ENCODE measurements around the gene ACADM.

DNA sequence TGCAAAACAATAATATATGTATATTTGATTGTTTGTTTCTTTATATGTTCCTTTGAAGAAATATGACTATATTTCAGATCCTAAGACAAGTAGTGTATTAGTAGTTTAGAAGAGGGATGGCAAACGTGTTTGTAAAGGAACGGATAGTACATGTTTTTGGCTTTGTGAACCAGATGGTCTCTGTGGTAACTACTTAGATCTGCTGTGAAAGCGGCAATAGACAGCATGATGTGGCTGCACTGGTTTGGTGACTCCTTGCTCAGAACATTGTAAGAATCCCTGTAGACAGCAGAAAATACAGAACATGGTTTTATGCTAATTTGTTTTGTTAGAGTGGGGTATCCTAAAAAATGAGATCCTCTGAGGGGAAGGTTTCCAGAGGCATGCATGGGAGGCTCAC is 3.1 kb downstream of the ACADM start:
- no peak for TF ChIP-seq POLR2A (IDR thresholded peaks at IDR 0.05)
- no peak for TF ChIP-seq POLR2AphosphoS5 (IDR thresholded peaks at IDR 0.05)
- TF ChIP-seq, protein P1, sequence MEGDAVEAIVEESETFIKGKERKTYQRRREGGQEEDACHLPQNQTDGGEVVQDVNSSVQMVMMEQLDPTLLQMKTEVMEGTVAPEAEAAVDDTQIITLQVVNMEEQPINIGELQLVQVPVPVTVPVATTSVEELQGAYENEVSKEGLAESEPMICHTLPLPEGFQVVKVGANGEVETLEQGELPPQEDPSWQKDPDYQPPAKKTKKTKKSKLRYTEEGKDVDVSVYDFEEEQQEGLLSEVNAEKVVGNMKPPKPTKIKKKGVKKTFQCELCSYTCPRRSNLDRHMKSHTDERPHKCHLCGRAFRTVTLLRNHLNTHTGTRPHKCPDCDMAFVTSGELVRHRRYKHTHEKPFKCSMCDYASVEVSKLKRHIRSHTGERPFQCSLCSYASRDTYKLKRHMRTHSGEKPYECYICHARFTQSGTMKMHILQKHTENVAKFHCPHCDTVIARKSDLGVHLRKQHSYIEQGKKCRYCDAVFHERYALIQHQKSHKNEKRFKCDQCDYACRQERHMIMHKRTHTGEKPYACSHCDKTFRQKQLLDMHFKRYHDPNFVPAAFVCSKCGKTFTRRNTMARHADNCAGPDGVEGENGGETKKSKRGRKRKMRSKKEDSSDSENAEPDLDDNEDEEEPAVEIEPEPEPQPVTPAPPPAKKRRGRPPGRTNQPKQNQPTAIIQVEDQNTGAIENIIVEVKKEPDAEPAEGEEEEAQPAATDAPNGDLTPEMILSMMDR (IDR thresholded peaks at IDR 0.05): no peak

Data from stomach (tissue), 4 donors.